HEK293 (cell line): ENCODE results near the gene HPSE2.

Source experiments
- PRDM10 ChIP-seq: fragments of 450-650 bp; formaldehyde crosslinking; IDR thresholded peaks from 2 replicates; pipeline ENCODE4 v1.5.1; 2016; ENCODE audit warnings: missing biosample characterization, missing genetic modification characterization
- REPIN1 ChIP-seq: fragments of 450-650 bp; formaldehyde crosslinking; IDR thresholded peaks from 2 replicates; pipeline ENCODE4 v1.5.1; 2017; ENCODE audit warnings: missing biosample characterization, missing genetic modification characterization, low read depth
- ZBTB7A ChIP-seq: fragments of 450-650 bp; formaldehyde crosslinking; IDR thresholded peaks from 2 replicates; pipeline ENCODE4 v1.5.1; 2016; ENCODE audit warnings: low read depth, missing biosample characterization, missing genetic modification characterization

DNA sequence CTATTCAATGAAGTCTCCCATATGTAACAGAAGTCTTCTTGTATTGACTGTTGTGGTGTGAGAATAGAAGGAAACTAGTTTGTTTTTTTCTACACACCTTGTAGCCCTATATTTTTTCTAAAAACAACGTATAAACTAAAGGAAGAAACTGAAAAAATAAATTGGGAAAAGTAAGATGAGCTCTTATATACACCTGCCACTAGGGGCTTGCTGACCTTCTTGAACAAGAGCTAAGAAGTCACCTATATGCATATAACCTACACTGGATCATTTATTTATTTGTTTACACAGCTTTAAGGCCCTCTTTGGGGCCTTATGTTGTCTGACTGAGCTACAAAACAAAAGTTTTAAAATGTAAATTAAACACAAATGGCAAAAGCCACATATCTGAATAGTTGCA, 383.0 kb downstream of the HPSE2 start:
- no peak for TF ChIP-seq ZBTB7A (tag by site-specific recombination)
- TF ChIP-seq PRDM10 (tag by site-specific recombination): no peak
- no peak for TF ChIP-seq REPIN1 (tag by site-specific recombination)
